Tibial artery (tissue), 4 donors: ENCODE measurements around the gene TNS1.

Experiments used
- DNase-seq, 2 donors: peaks; one replicate each; pipeline ENCODE4 v3.0.0-alpha.2; 2019
- H3K27ac ChIP-seq, 2 donors: fragments of 200-600 bp; sonication (generic) in 1 of 2; 1 replicate in 1 of 2; 2 replicates in 1 of 2; pipeline ENCODE4 v1.5.1; 2018 to 2019; ENCODE audit warnings: mild to moderate bottlenecking in 1 of 2
- H3K27me3 ChIP-seq, 2 donors: fragments of 200-600 bp; sonication (generic) in 1 of 2; one replicate each; pipeline versions ENCODE4 v1.5.1 to v1.6.0; 2016 to 2019
- H3K36me3 ChIP-seq, 3 donors: fragments of 200-600 bp; sonication (generic) in 2 of 3; one replicate each; pipeline ENCODE4 v1.5.1; 2016 to 2019; ENCODE audit warnings: mild to moderate bottlenecking in 2 of 3
- H3K4me1 ChIP-seq, 4 donors: fragments of 200-600 bp; sonication (generic) in 2 of 4; 1 replicate in 3 of 4; 2 replicates in 1 of 4; pipeline ENCODE4 v1.5.1; 2016 to 2019
- H3K4me3 ChIP-seq, 2 donors: fragments of 200-600 bp; sonication (generic) in 1 of 2; 1 replicate in 1 of 2; 2 replicates in 1 of 2; pipeline ENCODE4 v1.5.1; 2018 to 2019; ENCODE audit warnings: mild to moderate bottlenecking in 2 of 2
- H3K9me3 ChIP-seq, 3 donors: fragments of 200-600 bp; sonication (generic) in 1 of 3; one replicate each; pipeline ENCODE4 v1.5.1; 2016 to 2019
- CTCF ChIP-seq, 2 experiments: fragments of 200-600 bp in 1 of 2; fragments of 450-650 bp in 1 of 2; IDR thresholded peaks; one replicate each; pipeline ENCODE4 v1.5.1; 2017 to 2019; ENCODE audit warnings: antibody characterized with exemption in 2 of 2, mild to moderate bottlenecking in 1 of 2, moderate library complexity in 1 of 2
- intact Hi-C: fragments of 100-400 bp; cut with DNase I; formaldehyde crosslinking; loops from one replicate; pipeline ENCODE4 v1.15.0; 2023; ENCODE audit warnings: low total_unique reads

Gene TNS1

GRCh38 chr2:217913436-217913835 lies 89.4 kb downstream of the TNS1 start:
- Histone ChIP-seq H3K27ac (peak overlapping the region; percentile 95 to 98), H3K36me3 (peaks cover 32 to 36% (median 33%) of the 10 kb centered on the region in 3 donors), H3K4me1 (peaks cover 29 to 100% (median 100%) of the 10 kb centered on the region in 4 donors), H3K4me3 (peak overlapping the region; percentile 15 to 27), H3K9me3 (no peaks in the 10 kb centered on the region), H3K27me3 (no peaks in the 10 kb centered on the region)
- no peak for DNase-seq
- TF ChIP-seq CTCF (IDR thresholded peaks at IDR 0.05) = peak; percentile 9 to 27
- intact Hi-C loops = no loop called here

- Histone ChIP-seq H3K4me1 (peaks cover 29 to 100% (median 100%) of the 10 kb centered on the region in 4 donors), H3K27ac (peak overlapping the region; percentile 95 to 98), H3K27me3 (no peaks in the 10 kb centered on the region), H3K36me3 (peaks cover 23 to 26% (median 24%) of the 10 kb centered on the region in 3 donors), H3K9me3 (no peaks in the 10 kb centered on the region), H3K4me3 (peak overlapping the region; percentile 15 to 27)
- TF ChIP-seq CTCF (IDR thresholded peaks at IDR 0.05) = no peak
- intact Hi-C loops = no loop called here
- DNase-seq = no peak
Measured at GRCh38 chr2:217912098-217913024, 90.4 kb downstream of the TNS1 start.

- Histone ChIP-seq H3K27ac (peak overlapping the region; percentile 95 to 98), H3K4me1 (peaks cover 23 to 100% (median 100%) of the 10 kb centered on the region in 4 donors), H3K27me3 (no peaks in the 10 kb centered on the region), H3K4me3 (peak overlapping the region in 1 of 2 donors; percentile 27), H3K36me3 (peaks cover 21 to 30% (median 25%) of the 10 kb centered on the region in 3 donors), H3K9me3 (no peaks in the 10 kb centered on the region)
- no peak for TF ChIP-seq CTCF (IDR thresholded peaks at IDR 0.05)
- peak in 1 of 2 donors; percentile 82 for DNase-seq
- intact Hi-C loops = no loop called here
Measured at GRCh38 chr2:217911283-217912097, 91.3 kb downstream of the TNS1 start.

GRCh38 chr2:217910875-217911212 lies 92.0 kb downstream of the TNS1 start:
- no peaks in the 10 kb centered on the region for H3K9me3 ChIP-seq
- H3K36me3 ChIP-seq = peaks cover 18 to 33% (median 27%) of the 10 kb centered on the region in 3 donors
- H3K4me1 ChIP-seq = peaks cover 30 to 100% (median 100%) of the 10 kb centered on the region in 4 donors
- DNase-seq = no peak
- no peaks in the 10 kb centered on the region for H3K27me3 ChIP-seq
- no peak for TF ChIP-seq CTCF (IDR thresholded peaks at IDR 0.05)
- peak overlapping the region; percentile 95 to 98 for H3K27ac ChIP-seq
- H3K4me3 ChIP-seq = peak overlapping the region in 1 of 2 donors; percentile 1
- intact Hi-C loops = no loop called here

GRCh38 chr2:217909156-217909820 lies 93.5 kb downstream of the TNS1 start:
- intact Hi-C loops = no loop called here
- Histone ChIP-seq H3K4me3 (peak overlapping the region in 1 of 2 donors; percentile 3), H3K9me3 (no peaks in the 10 kb centered on the region), H3K4me1 (peaks cover 35 to 100% (median 100%) of the 10 kb centered on the region in 4 donors), H3K36me3 (peaks cover 12 to 29% (median 15%) of the 10 kb centered on the region in 3 donors), H3K27ac (peak overlapping the region; percentile 95 to 98), H3K27me3 (no peaks in the 10 kb centered on the region)
- TF ChIP-seq CTCF (IDR thresholded peaks at IDR 0.05) = no peak
- peak in 1 of 2 donors; percentile 53 for DNase-seq
